Neuronal stem cell (in vitro differentiated cells): ENCODE results near the gene NFIB.

Experiments
- DNase-seq: peaks from one replicate; pipeline ENCODE4 v3.0.0-alpha.2; 2013; ENCODE audit warnings: low spot score
- H2AFZ ChIP-seq: one replicate; pipeline ENCODE4 v1.6.1; 2013; ENCODE audit warnings: mild to moderate bottlenecking, low read length, inconsistent platforms
- H2AK5ac ChIP-seq: 2 replicates; pipeline ENCODE4 v1.6.1; 2013; ENCODE audit warnings: low read depth, mild to moderate bottlenecking, inconsistent platforms, low read length, moderate library complexity, mixed read lengths
- H2BK120ac ChIP-seq: 2 replicates; pipeline ENCODE4 v1.6.1; 2013; ENCODE audit warnings: low read depth, mild to moderate bottlenecking, inconsistent platforms, low read length, moderate library complexity, mixed read lengths
- H2BK12ac ChIP-seq: one replicate; pipeline ENCODE4 v1.6.1; 2013; ENCODE audit warnings: low read length, inconsistent platforms
- H2BK15ac ChIP-seq: 2 replicates; pipeline ENCODE4 v1.6.1; 2013; ENCODE audit warnings: mild to moderate bottlenecking, low read length, inconsistent platforms, mixed read lengths
- H2BK5ac ChIP-seq: one replicate; pipeline ENCODE4 v1.6.1; 2013; ENCODE audit warnings: inconsistent platforms, mild to moderate bottlenecking, low read length, moderate library complexity
- H3K14ac ChIP-seq: one replicate; pipeline ENCODE4 v1.6.1; 2013; ENCODE audit warnings: low read length, inconsistent platforms
- H3K18ac ChIP-seq: 2 replicates; pipeline ENCODE4 v1.6.1; 2013; ENCODE audit warnings: low read length, inconsistent platforms
- H3K23ac ChIP-seq: 2 replicates; pipeline ENCODE4 v1.6.1; 2013; ENCODE audit warnings: low read depth, mild to moderate bottlenecking, mixed read lengths, low read length, inconsistent platforms; ENCODE audit not compliant: poor library complexity
- H3K27ac ChIP-seq: replicated peaks from 3 replicates; pipeline ENCODE4 v1.5.1; 2013; ENCODE audit warnings: low read length, inconsistent platforms
- H3K27me3 ChIP-seq, 3 experiments: 2 replicates each; pipeline ENCODE4 v1.6.1; 2013; ENCODE audit warnings: low read length in 3 of 3, mild to moderate bottlenecking in 2 of 3, inconsistent platforms in 1 of 3, low read depth in 1 of 3, mixed read lengths in 1 of 3, moderate library complexity in 1 of 3; ENCODE audit not compliant: control insufficient read depth in 3 of 3, insufficient read depth in 3 of 3
- H3K36me3 ChIP-seq, 2 donors: replicated peaks in 1 of 2; 2 replicates each; pipeline ENCODE4 v1.6.1; 2013; ENCODE audit warnings: low read length in 2 of 2; ENCODE audit not compliant: control insufficient read depth in 2 of 2, insufficient read depth in 2 of 2
- H3K4ac ChIP-seq: 2 replicates; pipeline ENCODE4 v1.6.1; 2013; ENCODE audit warnings: inconsistent platforms, mild to moderate bottlenecking, low read length, moderate library complexity
- H3K4me1 ChIP-seq, 2 donors: 1 replicate in 1 of 2; 2 replicates in 1 of 2; pipeline ENCODE4 v1.6.1; 2013; ENCODE audit warnings: low read length in 2 of 2, low read depth in 1 of 2; ENCODE audit not compliant: control insufficient read depth in 2 of 2, insufficient read depth in 1 of 2
- H3K4me2 ChIP-seq: one replicate; pipeline ENCODE4 v1.6.1; 2013; ENCODE audit warnings: mild to moderate bottlenecking, low read length, inconsistent platforms; ENCODE audit not compliant: insufficient read depth, poor library complexity, severe bottlenecking
- H3K4me3 ChIP-seq, 2 donors: 2 replicates each; pipeline ENCODE4 v1.5.1; 2013; ENCODE audit warnings: low read length in 2 of 2, mild to moderate bottlenecking in 2 of 2, inconsistent platforms in 1 of 2, moderate library complexity in 1 of 2
- H3K79me1 ChIP-seq: one replicate; pipeline ENCODE4 v1.6.1; 2013; ENCODE audit warnings: low read depth, mild to moderate bottlenecking, inconsistent platforms, low read length, moderate library complexity
- H3K9ac ChIP-seq: one replicate; pipeline ENCODE4 v1.6.1; 2013; ENCODE audit warnings: mild to moderate bottlenecking, low read depth, low read length, inconsistent platforms; ENCODE audit not compliant: poor library complexity
- H3K9me3 ChIP-seq, 2 donors: replicated peaks in 1 of 2; 2 replicates each; pipeline versions ENCODE3 to v1.6.1; 2013; ENCODE audit warnings: low read length in 2 of 2, mild to moderate bottlenecking in 2 of 2, inconsistent platforms in 1 of 2, low read depth in 1 of 2, mixed read lengths in 1 of 2, moderate library complexity in 1 of 2; ENCODE audit not compliant: control insufficient read depth in 2 of 2, insufficient read depth in 1 of 2
- H4K8ac ChIP-seq: one replicate; pipeline ENCODE4 v1.6.1; 2013; ENCODE audit warnings: low read depth, mild to moderate bottlenecking, inconsistent platforms, low read length, moderate library complexity
- H4K91ac ChIP-seq: one replicate; pipeline ENCODE4 v1.6.1; 2013; ENCODE audit warnings: low read length, low read depth, mild to moderate bottlenecking, inconsistent platforms; ENCODE audit not compliant: poor library complexity
- WGBS, 2 donors: extraction: QIAGEN DNeasy Blood & Tissue Kit; methylation state at CpG; one replicate each; pipeline ENCODE4 v1.1.7; 2013; ENCODE audit warnings: missing lambda C conversion rate in 2 of 2, mixed read lengths in 1 of 2; ENCODE audit not compliant: insufficient read length in 2 of 2, insufficient replicate concordance in 1 of 2; ENCODE audit errors: extremely low coverage in 2 of 2; 5-methylcytosine and 5-hydroxymethylcytosine counted together

Gene NFIB

DNA sequence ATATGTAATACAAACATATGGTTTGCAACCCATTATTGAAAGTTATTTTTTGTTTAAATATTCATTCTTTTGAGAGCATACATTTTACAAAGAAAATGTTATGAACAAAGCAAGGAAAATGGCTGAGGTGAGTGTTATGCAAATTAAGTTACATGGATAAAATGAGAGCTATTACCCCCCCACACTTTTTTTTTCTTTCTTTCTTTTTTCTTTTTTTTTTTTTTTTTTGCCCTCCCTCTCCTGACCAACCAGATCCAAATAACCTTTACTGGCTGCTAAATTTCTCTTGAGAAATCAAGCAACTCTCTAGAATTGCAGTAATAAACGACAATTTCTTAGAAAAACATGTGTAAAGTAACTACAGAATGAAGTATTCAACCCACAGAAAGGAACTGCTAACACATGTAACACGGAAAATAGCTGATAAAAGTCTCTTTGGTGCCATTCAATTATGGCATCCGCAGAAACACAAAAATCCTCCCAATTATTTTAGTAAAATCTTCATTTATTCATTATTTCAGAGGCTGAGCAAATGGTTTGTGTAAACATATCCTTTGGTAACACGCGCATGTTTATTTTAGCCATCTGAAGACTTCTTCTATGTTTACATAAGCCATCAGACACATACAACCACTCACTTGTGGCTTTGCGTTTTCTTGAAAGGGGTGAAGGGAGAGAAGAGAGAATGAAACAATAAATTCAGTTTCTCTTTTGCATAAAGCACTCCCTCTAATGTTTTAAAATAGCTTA lies 216.1 kb downstream of the NFIB start:
- DNase-seq: no peak
- no peaks in the 10 kb centered on the region for H3K27me3 ChIP-seq
- no peak overlapping the region for H4K8ac ChIP-seq
- no peaks in the 10 kb centered on the region for H3K36me3 ChIP-seq
- H3K18ac ChIP-seq: no peak overlapping the region
- no peak overlapping the region for H4K91ac ChIP-seq
- H3K27ac ChIP-seq: no peak overlapping the region
- H2BK120ac ChIP-seq: no peak overlapping the region
- H3K14ac ChIP-seq: no peak overlapping the region
- H2BK5ac ChIP-seq: no peak overlapping the region
- no CpG with 5 or more reads among the region's 6 CpGs for WGBS, 2 donors
- H2AFZ ChIP-seq: no peak overlapping the region
- H3K4me3 ChIP-seq: no peak overlapping the region
- no peak overlapping the region for H3K23ac ChIP-seq
- no peak overlapping the region for H2BK12ac ChIP-seq
- no peak overlapping the region for H3K4me2 ChIP-seq
- H3K4me1 ChIP-seq: peaks cover 0 to 5% of the 10 kb centered on the region in 2 donors
- H3K79me1 ChIP-seq: no peaks in the 10 kb centered on the region
- no peak overlapping the region for H2BK15ac ChIP-seq
- H3K4ac ChIP-seq: no peak overlapping the region
- no peak overlapping the region for H2AK5ac ChIP-seq
- no peak overlapping the region for H3K9ac ChIP-seq
- no peaks in the 10 kb centered on the region for H3K9me3 ChIP-seq

DNA sequence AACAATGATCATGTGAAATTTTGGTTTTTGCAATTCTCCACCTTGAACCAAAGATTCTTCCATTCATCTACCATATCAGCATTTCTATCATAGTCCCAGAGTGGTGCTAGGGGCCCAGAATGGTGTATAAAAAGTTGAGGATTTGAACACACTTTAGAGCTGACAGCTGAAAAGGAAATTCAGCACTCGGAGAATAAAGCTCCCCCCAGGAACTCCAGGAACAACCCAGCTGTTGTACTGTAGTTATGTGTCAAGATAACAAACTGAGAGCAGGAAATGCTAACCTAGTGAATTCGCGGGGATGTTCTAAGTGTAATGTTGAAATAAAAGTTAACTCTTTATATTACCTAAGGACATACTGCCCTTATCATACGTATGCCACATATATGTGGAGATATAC lies 216.7 kb downstream of the NFIB start:
- no peak overlapping the region for H3K14ac ChIP-seq
- no peaks in the 10 kb centered on the region for H3K9me3 ChIP-seq
- no CpG with 5 or more reads among the region's 4 CpGs for WGBS, 2 donors
- H3K18ac ChIP-seq: no peak overlapping the region
- H3K36me3 ChIP-seq: no peaks in the 10 kb centered on the region
- peaks cover 0 to 3% of the 10 kb centered on the region in 2 donors for H3K4me1 ChIP-seq
- no peak overlapping the region for H4K8ac ChIP-seq
- H3K79me1 ChIP-seq: no peaks in the 10 kb centered on the region
- no peak overlapping the region for H3K9ac ChIP-seq
- H4K91ac ChIP-seq: no peak overlapping the region
- H3K4ac ChIP-seq: no peak overlapping the region
- H3K27ac ChIP-seq: no peak overlapping the region
- no peak for DNase-seq
- no peak overlapping the region for H3K23ac ChIP-seq
- H2AFZ ChIP-seq: no peak overlapping the region
- no peak overlapping the region for H3K4me2 ChIP-seq
- H3K27me3 ChIP-seq: no peaks in the 10 kb centered on the region
- H2BK12ac ChIP-seq: no peak overlapping the region
- no peak overlapping the region for H2BK120ac ChIP-seq
- H2AK5ac ChIP-seq: no peak overlapping the region
- H2BK15ac ChIP-seq: no peak overlapping the region
- no peak overlapping the region for H2BK5ac ChIP-seq
- no peak overlapping the region for H3K4me3 ChIP-seq

DNA sequence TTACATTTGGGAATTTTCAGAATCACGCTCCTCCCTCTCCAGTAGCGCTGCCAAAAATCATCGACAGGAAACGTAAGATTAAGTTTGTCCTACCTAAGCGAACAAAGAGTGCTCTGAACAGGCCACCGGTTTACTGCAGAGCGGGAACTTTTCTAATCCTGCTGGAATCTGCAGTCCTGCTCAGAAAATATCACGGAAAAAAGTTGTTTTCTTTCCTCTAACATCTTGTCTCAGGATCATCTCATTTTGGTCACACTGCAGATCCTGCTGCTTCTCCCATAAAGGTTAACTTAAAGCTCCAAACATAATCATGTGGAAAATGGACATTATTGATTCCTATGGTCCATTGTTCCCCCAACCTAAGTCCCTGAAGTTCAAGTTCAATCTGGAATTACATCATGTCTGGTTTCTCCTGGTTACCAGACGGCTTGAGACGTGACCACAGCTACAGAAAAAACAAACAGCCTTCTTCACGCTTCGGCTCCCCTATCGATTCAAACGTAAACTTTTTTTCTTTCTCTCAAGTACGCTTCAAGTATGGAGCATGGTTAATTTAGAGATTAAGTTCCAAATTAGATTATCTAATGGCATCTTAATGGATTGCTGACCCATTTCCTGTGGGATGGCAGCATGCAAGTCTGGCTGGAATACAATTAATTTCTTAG lies 217.6 kb downstream of the NFIB start:
- Histone ChIP-seq H3K23ac (no peak overlapping the region), H3K27ac (no peak overlapping the region), H3K14ac (no peak overlapping the region), H3K79me1 (no peaks in the 10 kb centered on the region), H3K4me3 (no peak overlapping the region), H2BK12ac (no peak overlapping the region), H2AFZ (no peak overlapping the region), H2BK15ac (no peak overlapping the region), H3K4me1 (peaks cover 0 to 3% of the 10 kb centered on the region in 2 donors), H3K27me3 (no peaks in the 10 kb centered on the region), H3K4ac (no peak overlapping the region), H2AK5ac (no peak overlapping the region), H4K91ac (no peak overlapping the region), H3K18ac (no peak overlapping the region), H3K9me3 (no peaks in the 10 kb centered on the region), H2BK5ac (no peak overlapping the region), H3K4me2 (no peak overlapping the region), H3K36me3 (no peaks in the 10 kb centered on the region), H3K9ac (no peak overlapping the region), H4K8ac (no peak overlapping the region), H2BK120ac (no peak overlapping the region)
- no peak for DNase-seq
- WGBS, 2 donors: no CpG with 5 or more reads among the region's 15 CpGs

DNA sequence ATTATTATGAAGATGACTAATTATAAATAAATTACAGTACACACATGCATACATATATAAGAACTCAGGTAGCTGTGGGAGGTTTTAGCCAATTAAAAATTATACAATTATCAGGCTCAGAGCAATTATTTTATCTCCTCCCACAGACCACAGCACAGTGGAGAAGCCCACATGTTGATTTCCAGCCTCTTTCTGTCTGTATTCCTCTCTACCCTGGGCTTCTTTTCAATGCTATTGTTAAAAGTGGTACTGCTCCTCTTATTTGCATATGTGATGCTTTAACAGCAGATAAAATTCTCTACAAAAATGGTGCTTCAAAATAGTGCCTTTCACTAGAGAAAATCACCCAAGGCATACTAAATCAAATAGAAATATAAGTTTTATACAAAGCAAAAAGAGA lies 218.7 kb downstream of the NFIB start:
- no peak overlapping the region for H4K91ac ChIP-seq
- no peak overlapping the region for H3K18ac ChIP-seq
- H2BK12ac ChIP-seq: no peak overlapping the region
- H2BK120ac ChIP-seq: no peak overlapping the region
- H3K23ac ChIP-seq: no peak overlapping the region
- H3K79me1 ChIP-seq: no peaks in the 10 kb centered on the region
- no peak overlapping the region for H4K8ac ChIP-seq
- no peaks in the 10 kb centered on the region for H3K27me3 ChIP-seq
- no peak overlapping the region for H3K4ac ChIP-seq
- no peak overlapping the region for H2BK15ac ChIP-seq
- H2AK5ac ChIP-seq: no peak overlapping the region
- H3K9me3 ChIP-seq: no peaks in the 10 kb centered on the region
- H2BK5ac ChIP-seq: no peak overlapping the region
- H3K4me1 ChIP-seq: peaks cover 0 to 3% of the 10 kb centered on the region in 2 donors
- no peak overlapping the region for H3K4me2 ChIP-seq
- no peak overlapping the region for H3K27ac ChIP-seq
- H3K14ac ChIP-seq: no peak overlapping the region
- H2AFZ ChIP-seq: no peak overlapping the region
- no peaks in the 10 kb centered on the region for H3K36me3 ChIP-seq
- H3K4me3 ChIP-seq: no peak overlapping the region
- H3K9ac ChIP-seq: no peak overlapping the region
- no peak for DNase-seq
